IgD-negative memory B cell (primary cell): ENCODE data around the gene EEF1E1. TPM values are rescaled to one million over a fixed set of nuclear protein-coding genes. Genes with fewer than 3 reads are reported as not detected.

ENCODE experiments used
- H3K27ac Mint-ChIP-seq, 3 donors: one replicate each; pipeline ENCODE4 v1.8.0; 2020 to 2022; ENCODE audit warnings: mild to moderate bottlenecking in 3 of 3, mixed read lengths in 3 of 3, moderate library complexity in 1 of 3
- H3K27me3 Mint-ChIP-seq: one replicate; pipeline ENCODE4 v1.8.0; 2021; ENCODE audit warnings: mixed read lengths
- H3K36me3 Mint-ChIP-seq: one replicate; pipeline ENCODE4 v1.8.0; 2020; ENCODE audit warnings: mild to moderate bottlenecking, mixed read lengths
- H3K4me1 Mint-ChIP-seq, 3 donors: one replicate each; pipeline ENCODE4 v1.8.0; 2020 to 2022; ENCODE audit warnings: mixed read lengths in 3 of 3, mild to moderate bottlenecking in 1 of 3
- H3K4me3 Mint-ChIP-seq, 4 donors: one replicate each; pipeline ENCODE4 v1.8.0; 2020 to 2022; ENCODE audit warnings: mild to moderate bottlenecking in 4 of 4, mixed read lengths in 4 of 4, moderate library complexity in 3 of 4
- H3K9me3 Mint-ChIP-seq, 3 donors: one replicate each; pipeline ENCODE4 v1.8.0; 2020 to 2021; ENCODE audit warnings: mixed read lengths in 3 of 3, mild to moderate bottlenecking in 1 of 3
- polyA plus RNA-seq: library from polyadenylated mRNA; unstranded; fragments of 300-500 nt; fragmentation: Illumina TruSeq; gene quantifications from one replicate; pipeline ENCODE4 v1.2.3, GENCODE V29; 2021

Gene EEF1E1
- polyA plus RNA-seq, 1 donor from 2014 or later = 54.9 TPM

DNA sequence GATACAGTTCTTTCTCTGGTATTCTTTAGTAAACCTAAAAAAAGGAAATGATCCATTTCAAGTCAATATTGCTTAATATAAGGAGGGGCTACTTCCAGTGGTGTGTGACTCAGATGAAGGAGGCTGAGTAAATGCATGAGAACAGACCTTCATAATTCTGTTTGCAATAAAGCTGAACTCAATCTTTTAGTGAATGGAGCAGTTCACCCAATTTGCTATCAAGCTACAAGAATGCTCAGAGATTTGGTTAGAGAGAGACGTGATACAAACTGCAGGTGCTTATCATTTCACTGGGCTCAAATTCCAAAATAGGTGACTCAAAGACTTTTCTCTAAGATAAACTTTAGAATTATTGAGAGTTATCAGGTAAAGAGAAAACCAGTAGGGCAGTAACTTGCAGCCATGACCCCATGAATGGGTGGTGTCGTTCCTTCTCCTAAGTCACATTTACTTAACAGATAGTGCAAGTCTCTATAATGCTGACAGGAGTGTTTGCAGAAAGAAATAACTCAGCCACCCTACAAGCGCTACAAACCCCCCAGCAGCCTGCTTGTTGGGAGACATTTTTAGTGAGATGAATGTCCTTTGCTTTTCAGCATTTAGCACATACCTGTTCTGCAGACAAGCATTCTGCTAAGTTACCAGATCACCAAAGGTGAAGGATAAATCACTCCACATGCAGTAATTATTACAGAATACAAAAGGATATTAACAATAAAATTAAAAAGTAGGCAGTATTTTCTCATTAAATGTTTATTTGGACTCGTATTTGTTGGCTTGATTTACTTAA, 21.8 kb downstream of the EEF1E1 start:
- Mint-ChIP-seq H3K36me3 (peaks cover 15% of the 10 kb centered on the region), H3K9me3 (no peaks in the 10 kb centered on the region), H3K4me1 (peaks cover 0 to 7% (median 6%) of the 10 kb centered on the region in 3 donors), H3K27ac (no peak overlapping the region), H3K4me3 (no peak overlapping the region), H3K27me3 (no peaks in the 10 kb centered on the region)

- no peaks in the 10 kb centered on the region for H3K9me3 Mint-ChIP-seq
- peaks cover 0 to 7% (median 6%) of the 10 kb centered on the region in 3 donors for H3K4me1 Mint-ChIP-seq
- no peak overlapping the region for H3K4me3 Mint-ChIP-seq
- H3K27ac Mint-ChIP-seq = no peak overlapping the region
- peaks cover 17% of the 10 kb centered on the region for H3K36me3 Mint-ChIP-seq
- H3K27me3 Mint-ChIP-seq = no peaks in the 10 kb centered on the region
These were observed 23.2 kb downstream of the EEF1E1 start for GRCh38 chr6:8079126-8079525.

DNA sequence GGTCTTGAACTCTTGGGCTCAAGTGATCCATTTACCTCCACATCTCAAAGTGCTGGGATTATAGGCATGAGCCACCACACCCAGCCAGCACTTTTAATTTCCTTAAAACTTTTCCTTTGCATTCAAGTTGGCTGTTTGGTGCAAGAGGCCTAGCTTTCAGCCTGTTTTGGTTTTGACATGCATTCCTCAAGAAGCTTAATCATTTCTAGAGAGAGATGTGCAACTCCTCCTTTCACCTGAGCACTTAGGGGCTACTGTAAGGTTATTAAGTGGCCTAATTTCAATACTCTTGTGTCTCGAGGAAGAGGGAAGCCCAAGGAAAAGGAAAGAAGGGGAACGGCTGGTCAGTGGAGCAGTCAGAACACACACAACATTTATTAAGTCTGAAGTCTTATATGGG, 24.4 kb downstream of the EEF1E1 start:
- Mint-ChIP-seq H3K9me3 (no peaks in the 10 kb centered on the region), H3K4me3 (no peak overlapping the region), H3K27ac (no peak overlapping the region), H3K27me3 (no peaks in the 10 kb centered on the region), H3K4me1 (peaks cover 0 to 7% (median 6%) of the 10 kb centered on the region in 3 donors), H3K36me3 (peaks cover 17% of the 10 kb centered on the region)

- Mint-ChIP-seq H3K4me1 (peaks cover 0 to 7% (median 4%) of the 10 kb centered on the region in 3 donors), H3K27me3 (no peaks in the 10 kb centered on the region), H3K27ac (no peak overlapping the region), H3K9me3 (no peaks in the 10 kb centered on the region), H3K36me3 (peaks cover 20% of the 10 kb centered on the region), H3K4me3 (no peak overlapping the region)
These were observed 26.6 kb downstream of the EEF1E1 start for GRCh38 chr6:8075704-8076103.

DNA sequence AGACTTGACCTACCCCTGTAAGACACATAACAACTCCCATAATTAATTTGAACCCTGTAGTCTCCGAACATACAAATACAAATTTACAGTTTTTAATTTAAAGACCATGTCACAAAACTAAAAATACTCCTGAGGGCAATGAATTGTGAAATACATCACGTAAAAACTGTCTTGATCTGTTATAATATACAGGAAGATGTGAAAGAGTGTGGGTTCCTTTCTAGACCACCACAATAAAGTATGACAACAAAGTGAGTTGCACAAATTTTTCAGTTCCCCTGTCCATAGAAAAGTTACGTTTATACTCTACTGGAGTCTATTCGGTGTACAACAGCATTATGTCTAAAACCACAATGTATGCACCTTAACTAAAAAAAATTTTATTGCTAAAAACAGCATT, 27.2 kb downstream of the EEF1E1 start:
- Mint-ChIP-seq H3K36me3 (peaks cover 20% of the 10 kb centered on the region), H3K27ac (no peak overlapping the region), H3K9me3 (no peaks in the 10 kb centered on the region), H3K4me3 (no peak overlapping the region), H3K27me3 (no peaks in the 10 kb centered on the region), H3K4me1 (peaks cover 0 to 7% (median 4%) of the 10 kb centered on the region in 3 donors)

DNA sequence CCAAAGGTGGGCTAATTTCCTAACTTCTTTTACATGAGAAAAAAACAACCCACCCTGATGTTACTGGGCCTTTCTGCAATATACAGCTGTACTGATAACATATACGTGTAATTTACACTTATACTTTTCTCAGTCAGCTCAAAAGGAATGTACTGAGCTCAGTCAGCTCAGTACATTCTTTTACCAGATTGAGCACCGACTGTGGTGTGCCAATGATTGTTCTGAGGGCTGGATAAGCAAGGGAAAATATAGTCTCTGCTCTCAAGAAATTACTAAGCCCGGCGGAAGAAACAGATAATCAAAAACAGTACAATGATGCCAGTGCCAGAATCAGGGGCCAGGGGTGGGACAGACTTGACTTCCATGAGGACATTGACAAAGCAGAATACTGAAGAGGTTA, 28.1 kb downstream of the EEF1E1 start:
- Mint-ChIP-seq H3K4me3 (no peak overlapping the region), H3K27me3 (no peaks in the 10 kb centered on the region), H3K9me3 (no peaks in the 10 kb centered on the region)

DNA sequence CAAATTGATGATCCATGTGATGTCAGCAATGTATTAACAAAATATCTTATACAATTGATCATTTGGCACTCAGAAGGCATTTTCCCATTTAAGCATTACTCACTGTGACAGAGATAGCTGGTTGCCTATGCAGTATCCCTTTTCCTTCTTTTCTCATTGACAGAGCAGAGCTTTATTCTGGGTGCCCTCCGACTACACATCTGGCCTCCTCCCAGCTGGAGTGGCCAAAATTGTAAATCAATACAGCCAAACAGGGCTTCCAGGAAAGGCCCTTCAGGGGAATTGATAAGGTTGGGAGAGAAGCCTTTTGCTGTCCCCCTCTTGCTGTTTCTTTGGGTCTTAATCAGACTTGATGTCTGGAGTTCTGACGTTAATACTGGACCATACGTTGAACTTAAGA, 28.6 kb downstream of the EEF1E1 start:
- Mint-ChIP-seq H3K4me1 (peaks cover 0 to 7% (median 4%) of the 10 kb centered on the region in 3 donors), H3K36me3 (peaks cover 20% of the 10 kb centered on the region), H3K4me3 (no peak overlapping the region), H3K9me3 (no peaks in the 10 kb centered on the region), H3K27ac (peak overlapping the region in 1 of 3 donors; percentile 39), H3K27me3 (no peaks in the 10 kb centered on the region)

More for the DNA sequence above, 28.1 kb downstream of the EEF1E1 start:
- peaks cover 20% of the 10 kb centered on the region for H3K36me3 Mint-ChIP-seq
- no peak overlapping the region for H3K27ac Mint-ChIP-seq
- peaks cover 0 to 7% (median 4%) of the 10 kb centered on the region in 3 donors for H3K4me1 Mint-ChIP-seq

DNA sequence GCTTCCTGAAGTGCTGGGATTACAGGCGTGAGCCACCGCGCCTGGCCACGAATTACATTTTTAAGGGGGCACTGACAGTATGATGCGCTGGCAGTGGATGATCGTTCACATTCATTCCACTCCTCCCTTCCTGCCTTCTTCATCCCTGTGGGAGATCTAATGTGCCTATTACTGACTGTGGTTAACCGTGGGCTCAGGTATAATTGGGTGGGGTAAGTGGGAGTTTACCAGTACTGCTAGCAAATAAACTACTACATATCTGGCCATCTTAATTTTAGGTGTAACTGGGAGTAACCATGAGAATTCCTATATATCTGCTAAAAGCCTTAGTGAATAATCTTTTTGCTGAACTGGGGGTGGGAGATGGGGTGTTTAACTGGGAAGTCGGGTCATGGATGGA, 31.6 kb downstream of the EEF1E1 start:
- Mint-ChIP-seq H3K4me1 (peaks cover 0 to 1% (median 0%) of the 10 kb centered on the region in 3 donors), H3K4me3 (no peak overlapping the region), H3K9me3 (no peaks in the 10 kb centered on the region), H3K27ac (no peak overlapping the region), H3K36me3 (peaks cover 8% of the 10 kb centered on the region), H3K27me3 (no peaks in the 10 kb centered on the region)

DNA sequence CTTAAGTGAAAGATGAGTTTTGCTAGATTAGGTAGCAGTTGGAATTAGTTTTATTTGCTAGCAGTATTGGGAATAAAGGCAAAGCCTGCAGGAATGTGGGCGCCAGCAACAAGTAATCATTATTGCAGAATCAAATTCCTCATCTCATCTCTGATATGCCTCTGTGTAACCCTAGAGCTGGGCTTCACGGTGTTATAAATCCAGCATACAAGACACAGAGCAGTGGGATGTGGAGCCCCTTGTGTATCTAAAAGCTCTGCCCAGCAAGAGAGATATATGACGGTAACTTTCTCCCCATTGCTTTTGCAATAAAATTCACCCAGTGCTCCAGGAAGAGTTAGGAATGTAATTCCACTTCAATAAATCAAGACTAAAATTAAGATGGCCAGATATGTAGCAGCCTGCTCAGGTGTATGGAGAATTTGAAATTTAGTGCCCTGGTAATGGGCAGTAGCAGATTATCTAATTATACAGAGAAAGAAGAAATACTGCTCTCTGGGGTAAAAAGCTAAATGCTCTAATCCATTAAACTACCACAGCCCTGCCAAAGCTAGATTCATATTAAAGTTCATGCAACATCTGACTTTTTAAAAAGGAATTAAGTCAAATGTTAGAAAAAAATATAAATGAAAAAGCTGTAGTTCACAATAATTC, 32.6 kb downstream of the EEF1E1 start:
- H3K4me3 Mint-ChIP-seq = no peak overlapping the region
- no peaks in the 10 kb centered on the region for H3K9me3 Mint-ChIP-seq
- H3K4me1 Mint-ChIP-seq = peaks cover 0 to 8% (median 5%) of the 10 kb centered on the region in 3 donors
- peaks cover 8% of the 10 kb centered on the region for H3K36me3 Mint-ChIP-seq
- no peak overlapping the region for H3K27ac Mint-ChIP-seq
- H3K27me3 Mint-ChIP-seq = no peaks in the 10 kb centered on the region

- Mint-ChIP-seq H3K9me3 (no peaks in the 10 kb centered on the region), H3K4me1 (peaks cover 6 to 12% (median 9%) of the 10 kb centered on the region in 3 donors), H3K36me3 (peaks cover 6% of the 10 kb centered on the region), H3K4me3 (no peak overlapping the region), H3K27ac (no peak overlapping the region), H3K27me3 (no peaks in the 10 kb centered on the region)
These were observed 33.2 kb downstream of the EEF1E1 start for GRCh38 chr6:8069151-8069550.

DNA sequence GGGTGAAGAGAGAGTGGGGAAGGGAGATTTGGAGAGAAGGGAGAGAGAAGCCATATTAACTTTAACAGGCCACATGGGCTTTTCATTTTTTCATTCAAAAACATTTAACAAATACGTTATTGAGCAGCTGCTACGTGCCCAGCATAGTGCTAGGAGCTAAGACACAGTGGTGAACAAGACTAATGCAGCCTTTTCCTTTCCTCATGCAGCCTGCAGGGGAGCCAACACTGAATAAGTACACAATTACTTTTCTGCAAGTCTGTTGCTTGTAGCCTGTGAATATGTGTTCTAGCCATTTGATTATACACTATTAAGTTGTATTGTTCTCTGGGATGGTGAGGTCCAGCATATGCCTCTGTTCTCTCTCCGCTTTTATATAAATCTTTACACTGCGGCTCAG, 36.2 kb downstream of the EEF1E1 start:
- Mint-ChIP-seq H3K4me1 (peaks cover 10 to 21% (median 14%) of the 10 kb centered on the region in 3 donors), H3K27me3 (no peaks in the 10 kb centered on the region), H3K4me3 (peak overlapping the region in 1 of 4 donors; percentile 66), H3K36me3 (peaks cover 3% of the 10 kb centered on the region), H3K9me3 (no peaks in the 10 kb centered on the region), H3K27ac (peak overlapping the region in 1 of 3 donors; percentile 64)

DNA sequence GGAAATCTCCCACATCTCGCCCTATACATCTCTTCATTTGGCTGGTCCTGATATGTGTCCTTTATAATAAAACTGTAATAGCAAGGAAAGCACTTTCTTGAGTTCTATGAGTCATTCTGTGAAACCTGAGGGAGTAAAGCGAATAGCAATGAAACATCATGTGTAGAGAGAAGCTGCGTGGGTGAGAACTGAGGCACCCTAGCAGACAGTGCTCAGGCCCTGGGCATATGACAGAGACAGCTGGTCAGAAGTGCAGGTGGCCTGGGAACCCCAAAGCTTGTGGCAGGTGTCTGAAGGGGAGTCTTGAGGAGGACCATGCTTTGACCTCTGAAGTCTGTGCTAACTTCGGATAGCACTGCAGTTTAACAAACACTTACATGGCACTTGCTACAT, 36.8 kb downstream of the EEF1E1 start:
- Mint-ChIP-seq H3K36me3 (peaks cover 3% of the 10 kb centered on the region), H3K9me3 (no peaks in the 10 kb centered on the region), H3K27ac (peak overlapping the region; percentile 96 to 97 (median 96)), H3K4me1 (peaks cover 10 to 21% (median 14%) of the 10 kb centered on the region in 3 donors), H3K4me3 (peak overlapping the region; percentile 39 to 97 (median 85)), H3K27me3 (no peaks in the 10 kb centered on the region)

DNA sequence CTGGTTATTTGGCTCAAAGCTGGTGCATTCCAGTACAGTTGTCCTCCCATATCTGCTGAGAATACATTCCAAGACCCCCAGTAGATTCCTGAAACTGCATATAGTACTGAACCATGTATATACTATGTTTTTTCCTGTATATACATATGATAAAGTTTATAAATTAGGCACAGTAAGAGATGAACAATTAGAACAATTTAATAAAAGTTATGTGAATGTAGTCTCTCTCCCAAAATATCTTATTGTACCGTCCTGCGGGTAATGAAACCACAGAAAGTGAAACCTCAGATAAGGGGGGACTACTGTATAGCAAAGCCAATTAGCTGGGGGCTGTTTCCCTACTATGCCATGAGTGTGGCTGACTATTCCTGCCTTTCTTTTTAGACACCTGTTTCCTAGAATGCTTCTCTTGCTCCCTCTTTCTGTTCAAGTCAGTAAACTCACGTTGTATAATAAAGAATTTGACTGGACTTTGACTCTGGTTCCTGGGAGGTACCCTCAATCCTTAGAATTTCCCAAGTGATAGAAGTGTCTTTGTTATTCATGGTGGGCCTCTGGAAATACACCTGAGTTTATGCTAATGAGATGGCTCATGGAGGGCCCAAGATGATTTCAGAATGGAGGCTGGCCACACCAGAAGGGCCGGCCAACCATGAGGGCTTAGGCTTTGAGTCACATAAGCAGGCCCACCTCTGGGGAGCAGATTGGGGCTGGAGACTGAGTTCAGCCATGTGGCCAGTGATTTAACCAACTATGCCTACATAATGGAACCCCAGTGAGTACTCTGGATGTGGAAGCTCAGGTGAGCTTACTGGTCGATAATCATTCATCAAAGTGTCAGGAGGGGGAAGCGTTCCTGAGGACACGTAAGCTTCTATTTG, 37.5 kb downstream of the EEF1E1 start:
- H3K4me3 Mint-ChIP-seq = peak overlapping the region; percentile 91 to 97 (median 96)
- H3K27ac Mint-ChIP-seq = peak overlapping the region; percentile 96 to 97 (median 96)
- peaks cover 16 to 23% (median 17%) of the 10 kb centered on the region in 3 donors for H3K4me1 Mint-ChIP-seq
- no peaks in the 10 kb centered on the region for H3K9me3 Mint-ChIP-seq
- no peaks in the 10 kb centered on the region for H3K27me3 Mint-ChIP-seq
- peaks cover 3% of the 10 kb centered on the region for H3K36me3 Mint-ChIP-seq

- peaks cover 3% of the 10 kb centered on the region for H3K36me3 Mint-ChIP-seq
- no peaks in the 10 kb centered on the region for H3K27me3 Mint-ChIP-seq
- peaks cover 16 to 24% (median 20%) of the 10 kb centered on the region in 3 donors for H3K4me1 Mint-ChIP-seq
- H3K4me3 Mint-ChIP-seq = peak within 1 kb of the TSS; percentile 91 to 97 (median 96)
- no peaks in the 10 kb centered on the region for H3K9me3 Mint-ChIP-seq
- peak within 1 kb of the TSS; percentile 96 to 97 (median 96) for H3K27ac Mint-ChIP-seq
These were observed 38.3 kb downstream of the EEF1E1 start, which contains the start of gene BLOC1S5 for GRCh38 chr6:8063761-8064637. BLOC1S5 (minus strand) TSS chr6:8064389; CDS start chr6:8064376, 13 bp downstream.
